Stimulated activated CD8-positive, alpha-beta memory T cell treated with anti-CD3 and anti-CD28 coated beads, Interleukin-7, amount 100 ng/mL, for 4 hours (primary cell): ENCODE data around the gene SLC35G3.
"Not testable (repeated sequence)": the region's sequence is repeated elsewhere in the genome, so short reads cannot be mapped to it uniquely, and the experiment has no call there.

Source experiments
- DNase-seq, 2 donors: peaks; one replicate each; pipeline ENCODE4 v3.0.0-alpha.2; 2020; ENCODE audit warnings: low read depth in 2 of 2

The SLC35G3 gene

GRCh38 chr17:35194001-35194400, at the start of gene SLC35G3:
SLC35G3 (minus strand) TSS chr17:35194393; CDS start chr17:35194307, 86 bp downstream.
- DNase-seq: not testable (repeated sequence)

GRCh38 chr17:35243561-35244340, 49.6 kb upstream of the SLC35G3 start:
- peak; percentile 35 to 40 for DNase-seq

GRCh38 chr17:35242805-35243560, 48.8 kb upstream of the SLC35G3 start, which contains the start of gene SLFN5:
SLFN5 (plus strand) TSS chr17:35243072; CDS start chr17:35258691, 15,619 bp downstream.
- peak; percentile 85 to 90 for DNase-seq

GRCh38 chr17:35242158-35242804, 48.1 kb upstream of the SLC35G3 start:
- peak; percentile 78 to 81 for DNase-seq

GRCh38 chr17:35241520-35241919, 47.3 kb upstream of the SLC35G3 start:
- DNase-seq: peak in 1 of 2 donors; percentile 30

GRCh38 chr17:35240861-35241260, 46.7 kb upstream of the SLC35G3 start:
- DNase-seq: no peak

GRCh38 chr17:35239823-35240222, 45.6 kb upstream of the SLC35G3 start:
- no peak for DNase-seq

- DNase-seq: no peak
Measured at GRCh38 chr17:35238821-35239220, 44.6 kb upstream of the SLC35G3 start.

- DNase-seq: no peak
Measured at GRCh38 chr17:35236821-35237220, 42.6 kb upstream of the SLC35G3 start.

GRCh38 chr17:35235917-35236316, 41.7 kb upstream of the SLC35G3 start:
- DNase-seq: no peak

- no peak for DNase-seq
Measured at GRCh38 chr17:35235289-35235688, 41.1 kb upstream of the SLC35G3 start.

GRCh38 chr17:35234315-35234714, 40.1 kb upstream of the SLC35G3 start:
- not testable (repeated sequence) for DNase-seq

- DNase-seq: no peak
Measured at GRCh38 chr17:35229638-35230037, 35.4 kb upstream of the SLC35G3 start.

- DNase-seq: no peak
Measured at GRCh38 chr17:35227546-35227945, 33.4 kb upstream of the SLC35G3 start.

- DNase-seq: no peak
Measured at GRCh38 chr17:35224436-35224835, 30.2 kb upstream of the SLC35G3 start.

- DNase-seq: no peak
Measured at GRCh38 chr17:35222452-35222851, 28.3 kb upstream of the SLC35G3 start.

GRCh38 chr17:35218915-35219314, 24.7 kb upstream of the SLC35G3 start:
- DNase-seq: no peak

GRCh38 chr17:35217107-35217506, 22.9 kb upstream of the SLC35G3 start:
- DNase-seq: no peak

- no peak for DNase-seq
Measured at GRCh38 chr17:35214631-35215273, 20.6 kb upstream of the SLC35G3 start.

GRCh38 chr17:35214192-35214591, 20.0 kb upstream of the SLC35G3 start:
- DNase-seq: peak in 1 of 2 donors; percentile 17

- no peak for DNase-seq
Measured at GRCh38 chr17:35213412-35213940, 19.3 kb upstream of the SLC35G3 start.

- DNase-seq: no peak
Measured at GRCh38 chr17:35212668-35213067, 18.5 kb upstream of the SLC35G3 start.
